Caco-2 (cell line): ENCODE data around the gene DAB1. TPM values are rescaled to one million over a fixed set of nuclear protein-coding genes. Genes with fewer than 3 reads are reported as not detected.

Experiments used
- BruUV-seq: library from RNA; stranded (reverse); fragments of 400-500 nt; replicated peaks from 2 replicates; lab custom pipeline; 2021; lab: Mats Ljungman, UMichigan
- CTCF ChIA-PET: fragments of 300-600 bp; sonication (Branson Sonifier 250); formaldehyde crosslinking; loops from one replicate; lab custom pipeline; 2022; ENCODE audit warnings: antibody characterized with exemption; lab: Charles Lee
- POLR2A ChIA-PET: fragments of 300-600 bp; sonication (Branson Sonifier 250); formaldehyde crosslinking; loops from one replicate; lab custom pipeline; 2022; ENCODE audit warnings: antibody characterized with exemption; lab: Charles Lee
- DNase-seq, 2 experiments: peaks; one replicate each; pipeline versions ENCODE4 v3.0.0 to v3.0.0-alpha.2; 2020 to 2022
- H3K27me3 ChIP-seq: replicated peaks from 2 replicates; pipeline ENCODE4 v1.6.0; 2011; ENCODE audit warnings: low read length; ENCODE audit not compliant: control insufficient read depth, insufficient read depth
- H3K36me3 ChIP-seq: 2 replicates; pipeline ENCODE4 v1.5.1; 2011; ENCODE audit warnings: low read length; ENCODE audit not compliant: control insufficient read depth, insufficient read depth
- H3K4me1 ChIP-seq: fragments of 250-450 bp; sonication (Bioruptor Pico); 2 replicates; pipeline ENCODE4 v1.5.1; 2020; ENCODE audit warnings: mild to moderate bottlenecking
- H3K4me3 ChIP-seq: 2 replicates; pipeline ENCODE4 v1.5.1; 2011; ENCODE audit warnings: low read depth, mild to moderate bottlenecking, control low read depth, low read length
- H3K9me3 ChIP-seq: fragments of 250-450 bp; sonication (Bioruptor Pico); 2 replicates; pipeline ENCODE4 v1.5.1; 2020; ENCODE audit warnings: mild to moderate bottlenecking, moderate library complexity
- H3K27ac Mint-ChIP-seq: one replicate; pipeline ENCODE4 v1.8.0; 2022; ENCODE audit warnings: mixed read lengths; ENCODE audit not compliant: unreplicated experiment
- H3K27me3 Mint-ChIP-seq: one replicate; pipeline ENCODE4 v1.8.0; 2022; ENCODE audit warnings: mixed read lengths; ENCODE audit not compliant: insufficient read depth, unreplicated experiment
- H3K36me3 Mint-ChIP-seq: one replicate; pipeline ENCODE4 v1.8.0; 2022; ENCODE audit warnings: mild to moderate bottlenecking, mixed read lengths; ENCODE audit not compliant: insufficient read depth, unreplicated experiment
- H3K4me1 Mint-ChIP-seq: one replicate; pipeline ENCODE4 v1.8.0; 2022; ENCODE audit warnings: low read depth, mixed read lengths; ENCODE audit not compliant: unreplicated experiment
- H3K4me3 Mint-ChIP-seq: one replicate; pipeline ENCODE4 v1.8.0; 2022; ENCODE audit warnings: mild to moderate bottlenecking, moderate library complexity, mixed read lengths; ENCODE audit not compliant: unreplicated experiment
- H3K9me3 Mint-ChIP-seq: one replicate; pipeline ENCODE4 v1.8.0; 2022; ENCODE audit warnings: mixed read lengths; ENCODE audit not compliant: unreplicated experiment
- CTCF ChIP-seq, 2 experiments: fragments of 200-600 bp in 1 of 2; IDR thresholded peaks; 1 replicate in 1 of 2; 2 replicates in 1 of 2; pipeline versions ENCODE4 v1.5.1 to v1.8.0; 2011 to 2022; ENCODE audit warnings: antibody characterized with exemption in 1 of 2, control low read depth in 1 of 2, inconsistent platforms in 1 of 2, low read depth in 1 of 2, low read length in 1 of 2, mild to moderate bottlenecking in 1 of 2, moderate library complexity in 1 of 2; ENCODE audit not compliant: insufficient read depth in 1 of 2, severe bottlenecking in 1 of 2, unreplicated experiment in 1 of 2
- intact Hi-C: fragments of 100-400 bp; cut with micrococcal nuclease; formaldehyde crosslinking; loops from one replicate; pipeline ENCODE4 v1.10.0; 2022; ENCODE audit not compliant: unreplicated experiment
- total RNA-seq: library from RNA; stranded (reverse); gene quantifications from 2 replicates; pipeline ENCODE4 v1.2.3, GENCODE V29; 2022

Gene DAB1
- total RNA-seq, 1 experiment from 2014 or later, result 0.32 TPM

- H3K36me3 ChIP-seq, result no peaks in the 10 kb centered on the region
- no peaks in the 10 kb centered on the region for H3K36me3 Mint-ChIP-seq
- BruUV-seq, result no TSS peak
- no peaks in the 10 kb centered on the region for H3K27me3 ChIP-seq
- CTCF ChIA-PET, result no interaction called here
- H3K4me3 ChIP-seq, result no peak overlapping the region
- H3K4me1 Mint-ChIP-seq, result no peaks in the 10 kb centered on the region
- POLR2A ChIA-PET, result no interaction called here
- no peaks in the 10 kb centered on the region for H3K9me3 ChIP-seq
- no peak for DNase-seq
- peaks cover 6% of the 10 kb centered on the region for H3K9me3 Mint-ChIP-seq
- TF ChIP-seq CTCF (IDR thresholded peaks at IDR 0.05; ENCODE audit: insufficient read depth in 1 of 2, low read depth in 1 of 2, low read length in 1 of 2, severe bottlenecking in 1 of 2, unreplicated experiment in 1 of 2), result no peak
- intact Hi-C loops, result no loop called here
- no peak overlapping the region for H3K27ac Mint-ChIP-seq
- peaks cover 11% of the 10 kb centered on the region; the same call in 1 of the 2 replicates for H3K4me1 ChIP-seq
- no peak overlapping the region for H3K4me3 Mint-ChIP-seq
- H3K27me3 Mint-ChIP-seq, result no peaks in the 10 kb centered on the region
These were observed 193.9 kb downstream of the DAB1 start for GRCh38 chr1:57229998-57230397.

- H3K9me3 Mint-ChIP-seq, result peaks cover 6% of the 10 kb centered on the region
- Histone ChIP-seq H3K4me1 (peaks cover 5% of the 10 kb centered on the region; the same call in 1 of the 2 replicates), H3K4me3 (no peak overlapping the region), H3K27me3 (no peaks in the 10 kb centered on the region), H3K36me3 (no peaks in the 10 kb centered on the region), H3K9me3 (no peaks in the 10 kb centered on the region)
- BruUV-seq, result no TSS peak
- H3K4me1 Mint-ChIP-seq, result no peaks in the 10 kb centered on the region
- ChIA-PET CTCF (no interaction called here), POLR2A (no interaction called here)
- H3K27ac Mint-ChIP-seq, result no peak overlapping the region
- no peak for DNase-seq
- H3K36me3 Mint-ChIP-seq, result no peaks in the 10 kb centered on the region
- intact Hi-C loops, result no loop called here
- TF ChIP-seq CTCF (IDR thresholded peaks at IDR 0.05; ENCODE audit: insufficient read depth in 1 of 2, low read depth in 1 of 2, low read length in 1 of 2, severe bottlenecking in 1 of 2, unreplicated experiment in 1 of 2), result no peak
- no peaks in the 10 kb centered on the region for H3K27me3 Mint-ChIP-seq
- H3K4me3 Mint-ChIP-seq, result no peak overlapping the region
These were observed 194.8 kb downstream of the DAB1 start for GRCh38 chr1:57229076-57229475.

- ChIA-PET POLR2A (no interaction called here), CTCF (no interaction called here)
- no TSS peak for BruUV-seq
- intact Hi-C loops, result no loop called here
- Mint-ChIP-seq H3K27me3 (no peaks in the 10 kb centered on the region), H3K4me1 (no peaks in the 10 kb centered on the region), H3K9me3 (peaks cover 6% of the 10 kb centered on the region), H3K4me3 (no peak overlapping the region), H3K27ac (no peak overlapping the region), H3K36me3 (no peaks in the 10 kb centered on the region)
- Histone ChIP-seq H3K4me3 (no peak overlapping the region), H3K27me3 (no peaks in the 10 kb centered on the region), H3K36me3 (no peaks in the 10 kb centered on the region), H3K9me3 (no peaks in the 10 kb centered on the region), H3K4me1 (no peaks in the 10 kb centered on the region)
- TF ChIP-seq CTCF (IDR thresholded peaks at IDR 0.05; ENCODE audit: insufficient read depth in 1 of 2, low read depth in 1 of 2, low read length in 1 of 2, severe bottlenecking in 1 of 2, unreplicated experiment in 1 of 2), result no peak
- DNase-seq, result no peak
These were observed 201.1 kb downstream of the DAB1 start for GRCh38 chr1:57222801-57223200.
